K562 (cell line): ENCODE data around the gene ADAM23. TPM values are rescaled to one million over a fixed set of nuclear protein-coding genes. Genes with fewer than 3 reads are reported as not detected.

ENCODE experiments used
- BHLHE40 ChIP-seq: IDR thresholded peaks from 2 replicates; pipeline ENCODE4 v1.6.1; 2011; ENCODE audit warnings: low read length, improper control_type of control experiment
- DLX4 ChIP-seq: fragments of 250-450 bp; sonication (Bioruptor Pico); IDR thresholded peaks from 2 replicates; pipeline ENCODE4 v1.6.1; 2021; ENCODE audit warnings: mild to moderate bottlenecking
- HDAC1 ChIP-seq, 2 experiments: fragments of 450-650 bp; IDR thresholded peaks; 2 replicates each; pipeline ENCODE4 v1.6.1; 2016 to 2017; ENCODE audit warnings: inconsistent platforms in 1 of 2, mild to moderate bottlenecking in 1 of 2, moderate library complexity in 1 of 2
- HMGXB4 ChIP-seq: sonication (generic); formaldehyde crosslinking; IDR thresholded peaks from 2 replicates; pipeline ENCODE4 v1.8.1; 2023; ENCODE audit warnings: mild to moderate bottlenecking, missing genetic modification reagents
- MGA ChIP-seq: fragments of 450-650 bp; IDR thresholded peaks from 2 replicates; pipeline ENCODE4 v1.6.1; 2016; ENCODE audit warnings: mild to moderate bottlenecking, moderate library complexity
- NR1H2 ChIP-seq: sonication (generic); formaldehyde crosslinking; IDR thresholded peaks from 2 replicates; pipeline ENCODE4 v1.4.0; 2020; ENCODE audit warnings: mild to moderate bottlenecking, missing genetic modification reagents
- TFAP4 ChIP-seq: sonication (generic); formaldehyde crosslinking; IDR thresholded peaks from 2 replicates; pipeline ENCODE4 v1.8.0; 2022; ENCODE audit warnings: missing genetic modification reagents, mild to moderate bottlenecking, moderate library complexity, borderline replicate concordance
- ZNF592 ChIP-seq: fragments of 450-650 bp; IDR thresholded peaks from 2 replicates; pipeline ENCODE4 v1.6.1; 2017; ENCODE audit warnings: antibody characterized with exemption, mild to moderate bottlenecking
- ZNF668 ChIP-seq: fragments of 250-450 bp; sonication (Bioruptor Pico); IDR thresholded peaks from 2 replicates; pipeline ENCODE4 v1.8.0; 2022; ENCODE audit warnings: mild to moderate bottlenecking, inconsistent platforms
- polyA plus RNA-seq, 8 experiments: library from polyadenylated mRNA; depleted of rRNA in 4 of 8; stranded (reverse) in 5 of 8; unstranded in 3 of 8; fragments of >200 nt; fragmentation: Nextera tagmentation in 2 of 8; fragmentation: Illumina TruSeq in 1 of 8; extraction: Ambion mirVana in 2 of 8; extraction: Trizol in 1 of 8; gene quantifications; 2 replicates each; pipeline versions ENCODE4 v1.2.1 to v1.2.3, GENCODE V29; 2011 to 2014; ENCODE audit warnings: inconsistent platforms in 1 of 8, missing spikeins in 1 of 8
- total RNA-seq, 7 experiments: library from RNA; depleted of rRNA in 6 of 7; stranded (reverse); fragments of >200 nt in 6 of 7; fragmentation: Illumina TruSeq in 2 of 7; extraction: Trizol in 2 of 7; gene quantifications; 2 replicates each; pipeline versions ENCODE4 v1.2.1 to v1.2.3, GENCODE V29; 2011 to 2021; ENCODE audit warnings: low replicate concordance in 1 of 7

Gene ADAM23
- total and polyA plus RNA-seq, 9 of the 15 experiments (the other 6 are each of a cell fraction or from before 2014, with no cell fraction given) = 0.02 TPM; not detected in 8

GRCh38 chr2:206610451-206610850 lies 167.1 kb downstream of the ADAM23 start (continued):
- TF ChIP-seq MGA (no peak), ZNF668 (CRISPR knock-in tag) (no peak), DLX4 (CRISPR knock-in tag) (no peak), ZNF592 (no peak), NR1H2 (no peak), HDAC1 (IDR thresholded peaks at IDR 0.05) (no peak), BHLHE40 (no peak), TFAP4 (CRISPR knock-in tag) (no peak), HMGXB4 (CRISPR knock-in tag) (no peak)
